AG04450 (cell line): ENCODE results near the gene MCOLN2. TPM values are rescaled to one million over a fixed set of nuclear protein-coding genes. Genes with fewer than 3 reads are reported as not detected.
"Not testable (repeated sequence)": the region's sequence is repeated elsewhere in the genome, so short reads cannot be mapped to it uniquely, and the experiment has no call there.

Experiments
- CTCF ChIA-PET: fragments of 300-600, 350-600 bp; formaldehyde crosslinking; extraction: SDS; loops from one replicate; lab custom pipeline; 2022; ENCODE audit warnings: antibody characterized with exemption, inconsistent platforms; lab: Charles Lee
- POLR2A ChIA-PET: fragments of 350-600 bp; formaldehyde crosslinking; extraction: SDS; loops from one replicate; lab custom pipeline; 2021; ENCODE audit warnings: antibody characterized with exemption, inconsistent platforms; lab: Yijun Ruan, JAX
- DNase-seq: peaks from one replicate; pipeline ENCODE4 v3.0.0-alpha.2; 2011; ENCODE audit warnings: low read depth, low spot score
- H3K27ac ChIP-seq: one replicate; pipeline ENCODE4 v1.5.1; 2012; ENCODE audit warnings: low read depth, low read length, control low read depth
- H3K27me3 ChIP-seq: one replicate; pipeline ENCODE4 v1.6.0; 2012; ENCODE audit warnings: low read length; ENCODE audit not compliant: control insufficient read depth, insufficient read depth
- H3K4me3 ChIP-seq: 2 replicates; pipeline ENCODE4 v1.5.1; 2011; ENCODE audit warnings: mild to moderate bottlenecking, low read depth, low read length, control low read depth
- H3K9me3 ChIP-seq: 2 replicates; pipeline ENCODE4 v1.5.1; 2012; ENCODE audit warnings: low read length; ENCODE audit not compliant: control insufficient read depth, insufficient read depth
- CTCF ChIP-seq: IDR thresholded peaks from 2 replicates; pipeline ENCODE4 v1.5.1; 2011; ENCODE audit warnings: low read depth, low read length, control low read depth, inconsistent platforms
- polyA plus RNA-seq: library from polyadenylated mRNA; depleted of rRNA; stranded (reverse); fragments of >200 nt; gene quantifications from 2 replicates; pipeline ENCODE4 v1.2.3, GENCODE V29; 2011

The MCOLN2 gene
- polyA plus RNA-seq, 1 experiment: 0.37 TPM

- ChIA-PET CTCF (no interaction called here), POLR2A (no interaction called here)
- H3K27me3 ChIP-seq: no peaks in the 10 kb centered on the region
- no peak overlapping the region for H3K27ac ChIP-seq
- DNase-seq: no peak
- no peak for TF ChIP-seq CTCF
- H3K9me3 ChIP-seq: no peaks in the 10 kb centered on the region
- H3K4me3 ChIP-seq: no peak overlapping the region
Observed at GRCh38 chr1:84918726-84919336, 78.1 kb downstream of the MCOLN2 start.

GRCh38 chr1:84916897-84917296 is 80.0 kb downstream of the MCOLN2 start:
- CTCF ChIA-PET: no interaction called here
- Histone ChIP-seq H3K9me3 (no peaks in the 10 kb centered on the region), H3K27me3 (no peaks in the 10 kb centered on the region)

GRCh38 chr1:84913555-84913892 is 83.4 kb downstream of the MCOLN2 start:
- ChIA-PET POLR2A (no interaction called here), CTCF (interaction anchor here (0.9 to 1.3 kb wide), 3 partner anchors 21 to 159 kb away, joined by 3 to 4 read pairs (median 3); no protein-coding TSS in a partner anchor)
- Histone ChIP-seq H3K27ac (no peak overlapping the region), H3K9me3 (no peaks in the 10 kb centered on the region), H3K4me3 (no peak overlapping the region), H3K27me3 (no peaks in the 10 kb centered on the region)
- no peak for DNase-seq
- no peak for TF ChIP-seq CTCF

More at GRCh38 chr1:84916897-84917296, 80.0 kb downstream of the MCOLN2 start:
- no peak for DNase-seq
- Histone ChIP-seq H3K27ac (no peak overlapping the region), H3K4me3 (no peak overlapping the region)
- TF ChIP-seq CTCF: no peak
- POLR2A ChIA-PET: no interaction called here

- H3K4me3 ChIP-seq: no peak overlapping the region
- no peaks in the 10 kb centered on the region for H3K27me3 ChIP-seq
- no peak overlapping the region for H3K27ac ChIP-seq
- ChIA-PET POLR2A (no interaction called here), CTCF (interaction anchor here (0.9 to 1.3 kb wide), 3 partner anchors 22 to 159 kb away, joined by 3 to 4 read pairs (median 3); no protein-coding TSS in a partner anchor)
- no peaks in the 10 kb centered on the region for H3K9me3 ChIP-seq
- TF ChIP-seq CTCF: no peak
- DNase-seq: no peak
Observed at GRCh38 chr1:84912726-84913554, 84.0 kb downstream of the MCOLN2 start.

GRCh38 chr1:84908746-84909464 is 88.0 kb downstream of the MCOLN2 start:
- DNase-seq, CTCF ChIA-PET, H3K27ac ChIP-seq, H3K27me3 ChIP-seq, H3K9me3 ChIP-seq, H3K4me3 ChIP-seq, POLR2A ChIA-PET: not testable (repeated sequence)
